Measurements from ENCODE around the gene NSUN2. TPM values are rescaled to one million over a fixed set of nuclear protein-coding genes. Genes with fewer than 3 reads are reported as not detected.
A peak's percentile ranks its signal among the peaks of the same experiment; 100 is the strongest.
"Not testable (repeated sequence)": the region's sequence is repeated elsewhere in the genome, so short reads cannot be mapped to it uniquely, and the experiment has no call there.

The NSUN2 gene
- total RNA-seq, 1 donor from 2014 or later = 93.3 TPM

DNA sequence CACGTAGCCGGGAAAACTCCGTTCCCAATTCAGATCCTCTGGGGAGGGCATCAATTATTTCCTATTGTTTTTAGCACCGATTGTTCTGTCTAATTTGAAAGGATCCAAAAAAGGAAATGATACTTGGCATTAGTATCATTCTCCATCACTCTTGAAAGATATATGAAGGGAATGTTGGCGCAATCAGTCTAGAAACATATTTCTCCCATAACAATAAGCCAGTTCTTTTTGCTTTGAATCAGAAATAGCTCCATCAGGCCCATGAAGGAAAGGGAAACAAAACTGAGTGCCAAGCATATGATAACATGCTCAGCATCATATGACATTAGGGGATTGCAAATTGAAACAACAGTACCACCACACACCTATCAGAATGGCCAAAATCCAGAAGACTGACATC, 40.2 kb upstream of the NSUN2 start:
- ATAC-seq (ENCODE audit: low read depth) (no peak), DNase-seq (no peak)
- TF ChIP-seq CTCF (IDR thresholded peaks at IDR 0.05) = no peak
- no peaks in the 10 kb centered on the region for H3K27me3 Mint-ChIP-seq
- H3K4me3 Mint-ChIP-seq = no peak overlapping the region
- H3K36me3 Mint-ChIP-seq (ENCODE audit: low read depth) = peaks cover 21% of the 10 kb centered on the region
- H3K9me3 Mint-ChIP-seq = no peaks in the 10 kb centered on the region
- ChIA-PET POLR2A (no interaction called here), CTCF (no interaction called here)
- intact Hi-C loops (cut with micrococcal nuclease) = no loop called here
- H3K27ac Mint-ChIP-seq = no peak overlapping the region
- no peaks in the 10 kb centered on the region for H3K4me1 Mint-ChIP-seq

DNA sequence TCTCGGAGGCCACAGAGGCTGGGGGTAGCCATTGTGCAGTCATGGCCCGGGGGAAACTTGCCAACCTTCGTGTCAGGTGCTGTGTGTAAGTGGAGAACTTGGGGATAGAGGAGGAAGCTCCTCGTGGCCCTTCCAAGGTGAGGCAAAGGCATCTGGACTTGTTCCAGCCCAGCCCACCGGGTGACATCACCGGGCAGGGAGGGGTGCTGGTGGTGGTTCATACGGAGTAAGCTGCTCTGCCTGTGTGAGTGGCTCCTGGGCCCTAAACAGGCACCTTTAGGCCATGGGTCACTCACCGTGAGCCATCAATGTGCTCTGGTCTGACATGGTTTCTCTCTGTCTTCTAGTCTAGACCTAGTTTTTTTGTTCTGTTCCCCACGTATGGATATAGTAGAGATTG, 35.9 kb upstream of the NSUN2 start:
- ATAC-seq (ENCODE audit: low read depth); POLR2A ChIA-PET; intact Hi-C loops (cut with micrococcal nuclease); H3K9me3 Mint-ChIP-seq; H3K27me3 Mint-ChIP-seq; DNase-seq; H3K27ac Mint-ChIP-seq; H3K4me3 Mint-ChIP-seq; CTCF ChIA-PET; H3K4me1 Mint-ChIP-seq: not testable (repeated sequence)
- peaks cover 32% of the 10 kb centered on the region for H3K36me3 Mint-ChIP-seq (ENCODE audit: low read depth)

GRCh38 chr5:6667648-6668047, 34.8 kb upstream of the NSUN2 start:
- peaks cover 29% of the 10 kb centered on the region for H3K36me3 Mint-ChIP-seq (ENCODE audit: low read depth)

GRCh38 chr5:6666762-6667161, 33.9 kb upstream of the NSUN2 start:
- Mint-ChIP-seq H3K4me3 (no peak overlapping the region), H3K27me3 (no peaks in the 10 kb centered on the region), H3K36me3 (ENCODE audit: low read depth) (peaks cover 29% of the 10 kb centered on the region), H3K4me1 (peaks cover 6% of the 10 kb centered on the region), H3K9me3 (no peaks in the 10 kb centered on the region), H3K27ac (no peak overlapping the region)
- POLR2A ChIA-PET = no interaction called here
- intact Hi-C loops (cut with micrococcal nuclease) = no loop called here
- CTCF ChIA-PET = no interaction called here
- TF ChIP-seq CTCF (IDR thresholded peaks at IDR 0.05) = no peak
- DNase-seq = no peak
- no peak for ATAC-seq (ENCODE audit: low read depth)

More at GRCh38 chr5:6667648-6668047, 34.8 kb upstream of the NSUN2 start:
- Mint-ChIP-seq H3K27ac (no peak overlapping the region), H3K9me3 (no peaks in the 10 kb centered on the region), H3K4me1 (no peaks in the 10 kb centered on the region), H3K4me3 (no peak overlapping the region), H3K27me3 (no peaks in the 10 kb centered on the region)
- intact Hi-C loops (cut with micrococcal nuclease) = no loop called here
- TF ChIP-seq CTCF (IDR thresholded peaks at IDR 0.05) = no peak
- CTCF ChIA-PET = no interaction called here
- POLR2A ChIA-PET = no interaction called here
- ATAC-seq (ENCODE audit: low read depth) = no peak
- DNase-seq = no peak

DNA sequence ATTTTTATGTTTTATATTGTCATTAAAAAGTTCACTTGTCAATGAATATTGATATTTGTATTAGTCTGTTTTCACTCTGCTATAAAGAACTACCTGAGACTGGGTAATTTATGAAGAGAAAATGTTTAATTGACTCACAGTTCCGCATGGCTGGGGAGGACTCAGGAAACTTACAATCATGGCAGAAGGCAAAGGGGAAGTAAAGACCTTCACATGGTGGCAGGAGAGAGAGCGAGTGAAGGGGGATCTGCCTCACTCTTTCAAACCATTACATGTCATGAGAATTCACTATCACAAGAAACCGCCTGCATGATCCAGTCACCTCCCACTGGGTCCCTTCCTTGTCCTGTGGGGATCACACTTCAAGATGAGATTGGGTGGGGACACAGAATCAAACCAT, 27.8 kb upstream of the NSUN2 start:
- peak overlapping the region; percentile 80 for H3K4me3 Mint-ChIP-seq
- H3K27ac Mint-ChIP-seq = peak overlapping the region; percentile 96
- no peak for TF ChIP-seq CTCF (IDR thresholded peaks at IDR 0.05)
- intact Hi-C loops (cut with micrococcal nuclease) = loop anchor here (1.0 to 5.0 kb wide), 7 partner anchors 8 to 1238 kb away; partner anchors contain the start of genes ICE1, NSUN2 and SRD5A1
- H3K9me3 Mint-ChIP-seq = peaks cover 12% of the 10 kb centered on the region
- H3K27me3 Mint-ChIP-seq = no peaks in the 10 kb centered on the region
- ATAC-seq (ENCODE audit: low read depth) = peak; percentile 81
- ChIA-PET POLR2A (interaction anchor here (0.7 to 1.7 kb wide), 7 partner anchors 9 to 1177 kb away, joined by 3 to 13 read pairs (median 4); partner anchors contain the start of genes NSUN2, SRD5A1 and TENT4A), CTCF (interaction anchor here (1.1 to 1.3 kb wide), 2 partner anchors 27 to 50 kb away, joined by 3 read pairs; partner anchors contain the start of gene SRD5A1)
- H3K4me1 Mint-ChIP-seq = peaks cover 31% of the 10 kb centered on the region
- peaks cover 32% of the 10 kb centered on the region for H3K36me3 Mint-ChIP-seq (ENCODE audit: low read depth)
- DNase-seq = no peak
